BLaER1 treated with 17β-estradiol and CSF1 and Interleukin-3, amounts not matched to agents 10 nM and 100 nM (cell line): ENCODE results near the gene FUT2.
A peak's percentile ranks its signal among the peaks of the same experiment; 100 is the strongest.

ENCODE experiments used
- H3K27ac ChIP-seq, 11 experiments: shearing (Covaris generic); formaldehyde crosslinking; 2 replicates each; pipeline ENCODE4 v1.8.1; 2022
- H3K27me3 ChIP-seq, 11 experiments: shearing (Covaris generic); formaldehyde crosslinking; 2 replicates each; pipeline ENCODE4 v1.8.1; 2022
- H3K36me3 ChIP-seq, 11 experiments: shearing (Covaris generic); formaldehyde crosslinking; 2 replicates each; pipeline ENCODE4 v1.8.1; 2022
- H3K4me1 ChIP-seq, 10 experiments: shearing (Covaris generic); formaldehyde crosslinking; 2 replicates each; pipeline ENCODE4 v1.8.1; 2022
- H3K4me2 ChIP-seq, 11 experiments: shearing (Covaris generic); formaldehyde crosslinking; 2 replicates each; pipeline ENCODE4 v1.8.1; 2022
- H3K4me3 ChIP-seq, 10 experiments: shearing (Covaris generic); formaldehyde crosslinking; 2 replicates each; pipeline ENCODE4 v1.8.1; 2022
- H3K9ac ChIP-seq, 11 experiments: shearing (Covaris generic); formaldehyde crosslinking; 2 replicates each; pipeline ENCODE4 v1.8.1; 2022
- H3K9me3 ChIP-seq, 11 experiments: shearing (Covaris generic); formaldehyde crosslinking; replicated peaks in 1 of 11; 2 replicates each; pipeline ENCODE4 v1.8.1; 2022
- H4K20me1 ChIP-seq, 11 experiments: shearing (Covaris generic); formaldehyde crosslinking; 2 replicates each; pipeline ENCODE4 v1.8.1; 2022
- Cebpa-rat ChIP-seq, 11 experiments: shearing (Covaris generic); IDR thresholded peaks; 2 replicates each; pipeline ENCODE4 v1.8.1; 2022

Gene FUT2

DNA sequence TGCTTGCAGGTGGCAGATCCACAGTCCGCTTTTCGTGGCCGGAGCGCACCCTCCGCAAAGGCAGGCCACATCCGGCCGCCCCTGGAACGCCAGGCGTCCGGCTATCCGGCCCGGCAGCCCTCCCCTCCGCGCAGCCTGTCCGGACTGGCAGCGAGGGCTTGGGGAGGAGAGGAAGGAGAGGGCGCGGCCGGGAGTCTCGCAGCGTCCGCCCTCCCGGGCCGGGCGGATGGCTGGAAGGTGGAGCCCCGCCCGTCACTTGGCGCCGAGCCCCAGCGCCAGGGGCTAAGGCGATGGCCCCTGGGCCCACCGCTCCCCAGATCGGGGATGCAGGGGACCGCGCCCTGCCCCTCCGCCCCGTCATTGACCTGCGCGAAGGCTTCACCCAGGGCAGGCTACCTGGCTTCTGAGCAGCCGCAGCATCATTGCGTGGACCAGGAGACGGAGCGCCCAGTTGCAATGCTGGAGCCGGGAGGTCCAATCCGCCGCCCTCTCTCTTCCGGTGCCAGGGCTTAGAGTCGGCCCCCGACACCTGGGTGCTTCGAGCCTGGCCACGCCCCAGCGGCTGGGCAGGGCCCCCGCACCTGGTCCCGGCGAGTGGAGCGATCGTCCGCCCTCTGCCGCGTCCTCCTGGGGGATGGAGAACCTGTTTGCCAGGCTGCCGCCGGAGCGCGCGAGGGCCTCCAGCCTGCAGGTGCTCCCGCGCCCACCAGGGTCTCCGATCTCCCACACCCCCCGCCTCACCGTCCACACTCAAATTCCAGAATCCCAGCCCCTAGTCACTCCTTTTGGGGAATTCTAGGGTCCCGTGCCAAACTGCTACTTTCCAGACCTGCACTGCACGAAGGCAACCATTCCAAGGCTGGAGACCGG lies 57.0 kb downstream of the FUT2 start, which contains the start of gene FUT1:
Gene FUT1 (minus strand): TSS at position 146 of the 870 bp plus-strand sequence. CDS start 1,360 bp downstream, outside the sequence.
- Histone ChIP-seq H3K4me1 (peaks cover 47 to 71% (median 59%) of the 10 kb centered on the region in 10 experiments), H4K20me1 (peaks cover 0 to 7% (median 0%) of the 10 kb centered on the region in 11 experiments; a peak in 3 of 22 replicates), H3K36me3 (peaks cover 0 to 17% (median 7%) of the 10 kb centered on the region in 11 experiments; a peak in 11 of 22 replicates), H3K4me2 (peak within 1 kb of the TSS; percentile 92 to 100 (median 99)), H3K4me3 (peak within 1 kb of the TSS; percentile 62 to 80 (median 70)), H3K27me3 (peaks cover 0 to 32% (median 25%) of the 10 kb centered on the region in 11 experiments; a peak in 19 of 22 replicates), H3K9me3 (no peaks in the 10 kb centered on the region), H3K27ac (peak within 1 kb of the TSS in 10 of 11 experiments; percentile 40 to 68 (median 58); a peak in 19 of 22 replicates), H3K9ac (peak within 1 kb of the TSS; percentile 60 to 82 (median 76))
- no peak for TF ChIP-seq Cebpa-rat (IDR thresholded peaks at IDR 0.05)

DNA sequence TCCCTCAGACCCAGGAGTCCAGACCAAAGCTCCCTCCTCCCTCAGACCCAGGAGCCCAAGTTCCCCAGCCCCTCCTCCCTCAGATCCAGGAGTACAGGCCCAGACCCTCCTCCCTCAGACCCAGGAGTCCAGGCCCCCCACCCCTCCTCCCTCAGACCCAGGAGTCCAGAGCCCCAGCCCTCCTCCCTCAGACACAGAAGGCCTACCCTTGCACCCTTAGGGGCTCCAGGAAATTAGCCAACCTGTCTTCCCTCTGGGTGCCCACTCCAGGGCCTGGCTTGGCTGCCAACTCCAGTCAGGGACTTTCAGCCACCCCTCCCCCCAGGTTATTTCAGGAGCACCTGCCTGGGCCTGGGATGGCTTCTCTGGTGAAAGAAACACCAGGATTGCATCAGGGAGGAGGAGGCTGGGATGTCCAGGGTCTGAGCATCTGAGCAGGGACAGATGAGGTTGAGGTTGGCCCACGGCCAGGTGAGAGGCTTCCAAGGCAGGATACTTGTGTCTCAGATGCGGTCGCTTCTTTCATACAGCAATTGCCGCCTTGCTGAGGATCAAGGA lies 59.4 kb downstream of the FUT2 start, which contains the start of gene FGF21:
Gene FGF21 (plus strand): TSS at position 441 of the 558 bp plus-strand sequence. CDS start 713 bp downstream, outside the sequence.
- Histone ChIP-seq H3K4me3 (no peak within 1 kb of the TSS), H3K4me2 (peak within 1 kb of the TSS; percentile 92 to 100 (median 99)), H3K27ac (no peak within 1 kb of the TSS), H3K9ac (no peak within 1 kb of the TSS; a peak in 1 of 22 replicates), H3K4me1 (peaks cover 42 to 63% (median 52%) of the 10 kb centered on the region in 10 experiments), H3K36me3 (peaks cover 0 to 9% (median 6%) of the 10 kb centered on the region in 11 experiments; a peak in 11 of 22 replicates), H3K9me3 (no peaks in the 10 kb centered on the region), H3K27me3 (peaks cover 0 to 32% (median 25%) of the 10 kb centered on the region in 11 experiments; a peak in 19 of 22 replicates), H4K20me1 (peaks cover 0 to 7% (median 0%) of the 10 kb centered on the region in 11 experiments; a peak in 3 of 22 replicates)
- no peak for TF ChIP-seq Cebpa-rat (IDR thresholded peaks at IDR 0.05)
